GM18951 (cell line): ENCODE data around the gene TCF4.

Experiments used
- POLR2A ChIP-seq: IDR thresholded peaks from 4 replicates; pipeline ENCODE4 v1.6.1; 2011; ENCODE audit warnings: mild to moderate bottlenecking; ENCODE audit not compliant: insufficient read length, insufficient read depth; ENCODE audit errors: extremely low read depth
- in situ Hi-C: fragments of 300-500 bp; cut with MboI; formaldehyde crosslinking; loops from one replicate; pipeline ENCODE4 v1.12.0; 2022; ENCODE audit warnings: low sequenced_read_pairs, mixed read lengths, inconsistent platforms; ENCODE audit not compliant: unreplicated experiment

The TCF4 gene

GRCh38 chr18:55387139-55387984 is 200.6 kb downstream of the TCF4 start:
- no peak for TF ChIP-seq POLR2A
- in situ Hi-C loops = no loop called here

GRCh38 chr18:55386545-55386944 is 201.4 kb downstream of the TCF4 start:
- in situ Hi-C loops = no loop called here

GRCh38 chr18:55385770-55386169 is 202.2 kb downstream of the TCF4 start:
- TF ChIP-seq POLR2A = no peak
- in situ Hi-C loops = no loop called here

More at GRCh38 chr18:55386545-55386944, 201.4 kb downstream of the TCF4 start:
- TF ChIP-seq POLR2A = no peak

GRCh38 chr18:55384551-55385275 is 203.3 kb downstream of the TCF4 start:
- in situ Hi-C loops = no loop called here
- TF ChIP-seq POLR2A = no peak

GRCh38 chr18:55384115-55384514 is 203.9 kb downstream of the TCF4 start:
- TF ChIP-seq POLR2A = no peak
- in situ Hi-C loops = no loop called here

GRCh38 chr18:55382277-55382805 is 205.7 kb downstream of the TCF4 start:
- in situ Hi-C loops = no loop called here
- TF ChIP-seq POLR2A = no peak

- in situ Hi-C loops = no loop called here
Measured at GRCh38 chr18:55381277-55381676, 206.7 kb downstream of the TCF4 start.

GRCh38 chr18:55380589-55380988 is 207.4 kb downstream of the TCF4 start:
- no peak for TF ChIP-seq POLR2A
- in situ Hi-C loops = no loop called here

More at GRCh38 chr18:55381277-55381676, 206.7 kb downstream of the TCF4 start:
- TF ChIP-seq POLR2A = no peak

- in situ Hi-C loops = no loop called here
- no peak for TF ChIP-seq POLR2A
Measured at GRCh38 chr18:55376387-55376786, 211.6 kb downstream of the TCF4 start.

- TF ChIP-seq POLR2A = no peak
Measured at GRCh38 chr18:55375930-55376329, 212.1 kb downstream of the TCF4 start.

GRCh38 chr18:55374741-55375140 is 213.3 kb downstream of the TCF4 start:
- in situ Hi-C loops = no loop called here
- no peak for TF ChIP-seq POLR2A

More at GRCh38 chr18:55375930-55376329, 212.1 kb downstream of the TCF4 start:
- in situ Hi-C loops = no loop called here

- in situ Hi-C loops = no loop called here
- no peak for TF ChIP-seq POLR2A
Measured at GRCh38 chr18:55372209-55372608, 215.8 kb downstream of the TCF4 start.

GRCh38 chr18:55370936-55371335 is 217.1 kb downstream of the TCF4 start:
- in situ Hi-C loops = no loop called here

More at GRCh38 chr18:55370936-55371335, 217.1 kb downstream of the TCF4 start:
- TF ChIP-seq POLR2A = no peak
